GM18907 (cell line): ENCODE measurements around the gene HMGCS1.
"Not testable (repeated sequence)": the region's sequence is repeated elsewhere in the genome, so short reads cannot be mapped to it uniquely, and the experiment has no call there.

Experiments
- ATAC-seq: cut with Tn5 transposase; IDR thresholded peaks from one replicate; pipeline ENCODE4 v1.9.1; 2021; ENCODE audit warnings: mild to moderate bottlenecking, moderate library complexity; ENCODE audit not compliant: unreplicated experiment

The HMGCS1 gene

GRCh38 chr5:43313035-43313853 is at the start of gene HMGCS1:
Gene HMGCS1 (minus strand): TSS chr5:43313412. CDS start chr5:43298965, 14,447 bp downstream.
- ATAC-seq, result peak; percentile 97

DNA sequence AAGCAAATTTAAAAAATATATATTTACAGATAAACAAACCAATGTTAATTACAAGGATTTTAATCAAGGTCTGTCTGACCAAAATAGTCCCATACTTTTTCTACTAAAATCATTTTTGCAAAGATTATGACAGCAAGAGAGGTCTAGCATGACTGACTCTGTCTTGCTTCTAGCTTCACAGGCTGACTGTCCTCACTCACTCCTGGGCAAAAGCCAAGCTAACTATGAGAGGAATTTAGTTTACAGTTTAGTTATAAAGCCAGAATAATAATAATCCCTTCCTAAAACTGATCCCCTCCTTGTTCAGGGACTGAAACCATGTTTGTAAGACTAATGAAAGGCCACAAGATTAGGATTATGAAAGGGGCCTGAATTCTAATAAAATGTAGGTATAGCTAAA is 45.5 kb upstream of the HMGCS1 start:
- ATAC-seq, result no peak

DNA sequence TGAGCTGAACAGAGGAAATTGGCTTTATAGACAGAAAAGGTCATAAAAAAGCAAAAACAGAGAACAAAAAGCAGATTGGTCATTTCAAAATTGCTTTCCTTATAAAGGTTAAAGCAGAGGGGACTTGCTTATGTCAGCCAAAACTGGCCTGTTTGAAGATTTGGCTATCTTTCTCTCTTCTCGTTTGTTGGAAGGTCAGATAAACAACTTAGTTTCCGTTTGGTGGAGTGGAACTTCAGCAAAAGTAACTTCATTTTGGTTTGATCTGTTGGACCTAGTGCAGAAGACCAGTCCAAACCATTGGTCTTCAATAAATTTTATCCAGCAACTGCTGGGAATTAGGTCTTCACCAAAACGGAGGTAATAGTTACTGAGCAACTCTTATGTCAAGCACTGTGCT is 45.1 kb upstream of the HMGCS1 start:
- no peak for ATAC-seq

DNA sequence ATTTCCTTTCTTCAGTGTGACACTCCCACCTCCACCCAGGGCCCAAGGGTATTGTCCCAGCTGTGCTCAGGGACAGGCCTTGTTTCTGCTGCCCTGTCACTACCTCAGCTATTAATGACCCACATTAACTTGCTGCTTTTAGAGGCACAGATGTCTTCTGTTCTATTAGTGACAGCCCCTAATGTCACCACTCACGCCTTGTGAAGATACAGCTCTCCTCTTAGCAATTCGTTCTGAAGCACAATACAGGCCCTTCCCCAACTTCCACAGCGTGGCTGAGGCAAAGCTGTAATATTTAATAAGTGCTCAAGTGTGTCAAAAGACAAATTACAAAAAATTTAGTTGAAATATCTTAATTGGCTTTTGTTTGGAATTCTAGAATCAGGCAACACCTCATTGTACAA is 44.7 kb upstream of the HMGCS1 start:
- ATAC-seq, result no peak

- ATAC-seq, result no peak
These were observed 43.9 kb upstream of the HMGCS1 start for GRCh38 chr5:43357067-43357466.

DNA sequence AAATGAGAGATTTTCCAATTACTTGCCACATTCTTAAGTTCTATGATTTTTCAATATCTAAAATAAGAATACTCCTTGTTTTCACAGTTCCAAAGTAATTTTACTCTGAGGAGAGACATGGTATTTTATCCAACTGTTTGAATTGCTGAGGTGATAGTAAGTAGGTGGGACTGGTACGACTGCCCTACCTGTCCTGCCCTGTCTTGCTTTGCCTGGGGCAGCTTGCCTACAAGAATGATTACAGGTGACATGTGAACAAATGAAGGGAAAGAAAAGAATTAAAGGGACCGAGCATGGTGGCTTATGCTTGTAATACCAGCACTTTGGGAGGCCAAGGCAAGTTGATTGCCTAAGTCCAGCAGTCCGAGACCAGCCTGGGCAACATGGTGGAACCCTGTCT is 41.6 kb upstream of the HMGCS1 start:
- no peak for ATAC-seq

DNA sequence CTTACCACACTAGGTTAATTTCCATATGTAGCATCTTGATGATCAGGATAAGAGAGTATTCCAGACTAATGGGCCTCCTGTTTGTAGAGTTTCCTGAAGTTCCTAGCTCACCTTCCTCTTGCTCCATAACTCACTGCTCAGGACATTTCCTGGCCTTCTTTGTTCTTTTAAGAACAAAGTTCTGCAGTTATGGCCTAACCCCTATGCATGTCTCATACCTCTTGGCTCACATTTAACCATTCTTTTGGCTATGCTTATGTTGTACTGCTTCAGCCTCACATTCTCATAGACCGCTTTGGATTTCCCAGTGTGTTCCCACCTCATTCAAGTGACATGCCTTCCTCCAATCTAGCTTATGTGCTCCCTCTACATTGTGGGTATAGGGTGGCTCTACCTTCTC is 40.5 kb upstream of the HMGCS1 start:
- no peak for ATAC-seq

- no peak for ATAC-seq
These were observed 39.7 kb upstream of the HMGCS1 start for GRCh38 chr5:43352915-43353314.

DNA sequence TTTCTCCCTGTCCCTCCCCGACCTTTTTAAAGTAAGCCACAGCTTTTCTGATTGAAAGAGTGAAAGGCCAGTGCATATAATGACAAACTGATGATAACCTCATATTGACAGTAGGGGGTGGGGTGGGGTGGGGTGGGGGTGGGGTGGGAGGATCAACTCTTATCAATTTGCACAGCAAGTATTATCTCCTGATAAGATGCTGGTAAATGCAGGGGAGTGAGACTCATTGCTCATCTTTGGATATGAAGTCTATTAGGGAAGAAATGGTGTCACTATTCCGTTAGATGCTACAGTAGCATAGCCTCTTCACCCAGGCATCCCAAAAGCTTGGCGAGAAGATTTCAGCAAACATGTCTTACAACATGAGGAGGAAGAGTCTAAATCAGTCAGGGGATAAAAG is 38.9 kb upstream of the HMGCS1 start:
- no peak for ATAC-seq

- ATAC-seq, result no peak
These were observed 35.7 kb upstream of the HMGCS1 start for GRCh38 chr5:43348861-43349363.

GRCh38 chr5:43348207-43348606 is 35.0 kb upstream of the HMGCS1 start:
- ATAC-seq, result no peak

DNA sequence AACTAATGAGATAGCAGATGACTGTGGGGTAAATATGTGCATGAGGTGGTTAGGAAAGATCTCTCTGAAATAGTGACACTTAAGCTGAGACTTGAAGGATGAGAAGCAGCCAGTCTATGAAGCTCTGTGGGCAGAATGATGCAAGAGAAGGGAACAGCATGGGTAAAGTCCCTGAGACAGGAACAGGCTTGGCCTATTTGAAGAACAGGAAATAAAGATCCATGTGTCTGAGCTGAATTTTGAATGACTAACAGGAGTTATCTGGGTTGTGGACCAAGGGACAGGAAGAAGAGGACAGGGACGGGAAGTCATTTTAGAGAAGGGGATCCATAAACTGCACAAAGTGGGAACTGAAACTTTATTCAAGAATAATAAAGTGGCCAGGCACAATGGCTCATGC is 25.6 kb upstream of the HMGCS1 start:
- ATAC-seq, result no peak

- ATAC-seq, result no peak
These were observed 22.9 kb upstream of the HMGCS1 start for GRCh38 chr5:43336159-43336558.

GRCh38 chr5:43335681-43336080 is 22.5 kb upstream of the HMGCS1 start:
- no peak for ATAC-seq

- ATAC-seq, result no peak
These were observed 19.2 kb upstream of the HMGCS1 start for GRCh38 chr5:43332401-43332800.

DNA sequence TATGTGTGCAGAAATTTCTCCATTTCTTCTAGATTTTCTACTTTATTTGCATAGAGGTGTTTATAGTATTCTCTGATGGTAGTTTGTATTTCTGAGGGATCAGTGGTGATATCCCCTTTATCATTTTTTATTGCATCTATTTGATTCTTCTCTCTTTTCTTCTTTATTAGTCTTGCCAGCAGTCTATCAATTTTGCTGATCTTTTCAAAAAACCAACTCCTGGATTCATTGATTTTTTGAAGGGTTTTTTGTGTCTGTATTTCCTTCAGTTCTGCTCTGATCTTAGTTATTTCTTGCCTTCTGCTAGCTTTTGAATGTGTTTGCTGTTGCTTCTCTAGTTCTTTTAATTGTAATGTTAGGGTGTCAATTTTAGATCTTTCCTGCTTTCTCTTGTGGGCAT is 12.4 kb upstream of the HMGCS1 start:
- not testable (repeated sequence) for ATAC-seq

DNA sequence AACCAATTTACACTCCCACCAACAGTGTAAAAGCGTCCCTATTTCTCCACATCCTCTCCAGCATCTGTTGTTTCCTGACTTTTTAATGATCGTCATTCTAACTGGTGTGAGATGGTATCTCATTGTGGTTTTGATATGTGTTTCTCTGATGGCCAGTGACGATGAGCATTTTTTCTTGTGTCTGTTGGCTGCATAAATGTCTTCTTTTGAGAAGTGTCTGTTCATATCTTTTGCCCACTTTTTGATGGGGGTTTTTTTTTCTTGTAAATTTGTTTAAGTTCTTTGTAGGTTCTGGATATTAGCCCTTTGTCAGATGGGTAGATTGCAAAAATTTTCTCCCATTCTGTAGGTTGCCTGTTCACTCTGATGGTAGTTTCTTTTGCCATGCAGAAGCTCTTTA is 10.3 kb upstream of the HMGCS1 start:
- not testable (repeated sequence) for ATAC-seq

DNA sequence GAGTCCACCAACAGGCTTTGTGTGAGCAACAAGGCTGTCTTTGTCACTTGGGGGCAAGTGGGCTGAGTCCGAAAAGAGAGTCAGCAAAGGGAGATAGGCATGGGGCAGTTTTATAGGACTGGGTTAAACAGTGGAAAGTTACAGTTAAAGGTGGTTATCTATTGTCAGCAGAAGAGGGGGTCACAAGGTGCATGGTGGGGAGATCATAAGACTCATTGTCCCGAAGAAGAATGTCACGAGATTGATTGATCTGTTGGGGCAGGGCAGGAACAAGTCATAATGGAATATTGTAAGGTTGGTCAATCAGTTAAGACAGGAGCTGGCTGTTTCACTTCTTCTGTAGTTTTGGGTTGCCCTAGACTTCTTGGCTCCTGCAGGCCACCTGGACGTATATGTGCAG is 7.6 kb upstream of the HMGCS1 start:
- no peak for ATAC-seq

DNA sequence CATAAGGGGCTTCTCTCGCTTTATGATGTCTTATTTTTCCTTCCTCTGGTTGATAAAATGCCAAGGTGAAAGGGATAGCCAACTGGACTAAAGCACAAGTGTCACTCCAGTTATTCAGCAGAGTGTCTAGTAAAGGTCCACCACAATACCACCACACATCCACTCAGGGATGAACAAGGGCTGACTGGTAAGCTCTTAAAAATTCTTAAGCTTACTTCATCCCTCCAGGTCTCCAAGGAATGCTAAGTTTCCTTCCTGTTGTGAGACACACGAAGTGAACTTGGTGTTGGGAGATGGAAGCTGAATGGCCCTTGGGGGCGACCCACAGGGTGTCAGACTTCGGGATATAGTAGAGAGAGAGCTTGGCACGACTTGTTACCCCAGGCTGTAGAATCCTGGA is 3.2 kb upstream of the HMGCS1 start:
- ATAC-seq, result no peak

DNA sequence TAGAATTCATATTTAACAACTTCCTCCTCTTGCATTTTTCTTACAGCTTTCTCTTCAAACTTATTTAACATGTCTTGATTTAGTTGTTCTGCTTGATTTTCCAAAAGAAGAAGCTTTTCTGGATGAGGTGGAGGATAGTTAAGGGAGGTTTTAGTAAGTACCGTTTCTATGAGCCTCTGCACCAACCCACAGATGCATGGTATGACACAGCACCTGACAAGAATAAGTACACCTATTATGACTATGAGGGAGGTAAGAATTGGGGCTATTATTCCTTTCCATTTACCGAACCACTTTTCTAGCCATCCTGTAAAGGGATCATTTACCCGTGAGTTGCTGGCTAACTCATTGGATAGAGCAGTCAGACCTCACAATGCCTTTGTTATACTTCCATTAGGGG is 2.5 kb upstream of the HMGCS1 start:
- ATAC-seq, result no peak

- ATAC-seq, result no peak
These were observed 2.1 kb upstream of the HMGCS1 start for GRCh38 chr5:43315263-43315662.

- no peak for ATAC-seq
These were observed 1.5 kb upstream of the HMGCS1 start for GRCh38 chr5:43314724-43315123.
